OCI-LY3 (cell line): Measurements from ENCODE around the gene INTS2.

Source experiments
- H2AFZ ChIP-seq: fragments of 200-600, 300-600 bp; shearing (Covaris generic); 2 replicates; pipeline ENCODE4 v1.6.0; 2014; ENCODE audit warnings: antibody characterized with exemption, low read depth, low read length
- H3K27ac ChIP-seq: fragments of 200-600, 300-600 bp; sonication (generic); 2 replicates; pipeline ENCODE4 v1.5.1; 2014; ENCODE audit warnings: mild to moderate bottlenecking, low read length, moderate library complexity, mixed read lengths
- H3K27me3 ChIP-seq: fragments of 200-600, 300-600 bp; sonication (generic); 2 replicates; pipeline ENCODE4 v1.6.1; 2014; ENCODE audit warnings: low read depth, low read length, mixed read lengths
- H3K36me3 ChIP-seq: fragments of 200-600, 300-600 bp; sonication (generic); replicated peaks from 2 replicates; pipeline ENCODE3; 2014; ENCODE audit warnings: low read depth, low read length, mixed read lengths
- H3K4me1 ChIP-seq: fragments of 300-600, 200-600 bp; sonication (generic); 2 replicates; pipeline ENCODE4 v1.6.1; 2014; ENCODE audit warnings: low read length, mixed read lengths
- H3K4me2 ChIP-seq: fragments of 200-600, 300-600 bp; sonication (generic); 2 replicates; pipeline ENCODE4 v1.6.1; 2014; ENCODE audit warnings: low read length, mixed read lengths
- H3K4me3 ChIP-seq: fragments of 300-600, 200-600 bp; sonication (generic); 2 replicates; pipeline ENCODE4 v1.5.1; 2014; ENCODE audit warnings: antibody characterized with exemption, mild to moderate bottlenecking, low read length, moderate library complexity
- H3K79me2 ChIP-seq: fragments of 300-600, 200-600 bp; shearing (Covaris generic); 2 replicates; pipeline ENCODE4 v1.6.1; 2014; ENCODE audit warnings: mild to moderate bottlenecking, low read length, mixed read lengths
- H3K9ac ChIP-seq: fragments of 300-600, 200-600 bp; shearing (Covaris generic); 2 replicates; pipeline ENCODE4 v1.6.0; 2014; ENCODE audit warnings: mild to moderate bottlenecking, low read length, moderate library complexity
- H3K9me3 ChIP-seq: fragments of 200-600, 300-600 bp; shearing (Covaris generic); 2 replicates; pipeline ENCODE4 v1.6.1; 2014; ENCODE audit warnings: low read length, mixed read lengths; ENCODE audit not compliant: insufficient read depth
- H4K20me1 ChIP-seq: fragments of 200-600, 300-600 bp; sonication (generic); 2 replicates; pipeline ENCODE4 v1.6.1; 2016; ENCODE audit warnings: low read length, mixed read lengths; ENCODE audit not compliant: insufficient read depth
- EZH2phosphoT487 ChIP-seq: fragments of 200-600 bp; shearing (Covaris generic); IDR thresholded peaks from 2 replicates; pipeline ENCODE4 v1.6.1; 2018; ENCODE audit warnings: antibody characterized with exemption, mixed run types, low read depth
- TF ChIP-seq, protein P1 (sequence below): fragments of 200-600, 300-600 bp; sonication (generic); IDR thresholded peaks from 2 replicates; pipeline ENCODE4 v1.5.1; 2014; ENCODE audit warnings: antibody characterized with exemption, low read length, low read depth

INTS2 gene

DNA sequence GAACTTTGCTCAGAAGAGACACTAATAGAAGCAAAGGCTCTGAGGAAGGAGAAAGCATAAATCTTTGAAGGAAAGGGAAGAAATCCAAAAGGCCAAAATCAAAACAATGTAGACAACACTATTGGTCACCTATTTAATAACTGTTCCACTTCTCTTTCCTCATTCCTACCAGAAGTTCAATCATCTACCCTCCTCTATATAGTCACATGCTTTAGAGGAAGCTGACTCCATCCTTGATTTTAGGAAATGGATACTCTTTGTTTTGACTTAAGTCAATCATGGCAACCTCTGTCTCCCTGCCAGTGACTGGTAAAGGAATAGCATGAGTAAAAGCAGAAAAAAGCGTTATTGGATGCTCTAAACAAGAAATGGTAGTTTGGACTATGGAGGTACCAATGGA lies 71.7 kb downstream of the INTS2 start:
- H3K4me3 ChIP-seq: no peak overlapping the region
- TF ChIP-seq EZH2phosphoT487: no peak
- TF ChIP-seq, protein P1, sequence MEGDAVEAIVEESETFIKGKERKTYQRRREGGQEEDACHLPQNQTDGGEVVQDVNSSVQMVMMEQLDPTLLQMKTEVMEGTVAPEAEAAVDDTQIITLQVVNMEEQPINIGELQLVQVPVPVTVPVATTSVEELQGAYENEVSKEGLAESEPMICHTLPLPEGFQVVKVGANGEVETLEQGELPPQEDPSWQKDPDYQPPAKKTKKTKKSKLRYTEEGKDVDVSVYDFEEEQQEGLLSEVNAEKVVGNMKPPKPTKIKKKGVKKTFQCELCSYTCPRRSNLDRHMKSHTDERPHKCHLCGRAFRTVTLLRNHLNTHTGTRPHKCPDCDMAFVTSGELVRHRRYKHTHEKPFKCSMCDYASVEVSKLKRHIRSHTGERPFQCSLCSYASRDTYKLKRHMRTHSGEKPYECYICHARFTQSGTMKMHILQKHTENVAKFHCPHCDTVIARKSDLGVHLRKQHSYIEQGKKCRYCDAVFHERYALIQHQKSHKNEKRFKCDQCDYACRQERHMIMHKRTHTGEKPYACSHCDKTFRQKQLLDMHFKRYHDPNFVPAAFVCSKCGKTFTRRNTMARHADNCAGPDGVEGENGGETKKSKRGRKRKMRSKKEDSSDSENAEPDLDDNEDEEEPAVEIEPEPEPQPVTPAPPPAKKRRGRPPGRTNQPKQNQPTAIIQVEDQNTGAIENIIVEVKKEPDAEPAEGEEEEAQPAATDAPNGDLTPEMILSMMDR: no peak
- no peaks in the 10 kb centered on the region for H3K9me3 ChIP-seq
- no peak overlapping the region for H2AFZ ChIP-seq
- H3K4me1 ChIP-seq: no peaks in the 10 kb centered on the region
- no peaks in the 10 kb centered on the region for H3K27me3 ChIP-seq
- no peaks in the 10 kb centered on the region for H4K20me1 ChIP-seq
- H3K27ac ChIP-seq: no peak overlapping the region
- no peak overlapping the region for H3K9ac ChIP-seq
- no peak overlapping the region for H3K4me2 ChIP-seq
- H3K36me3 ChIP-seq: peaks cover 32% of the 10 kb centered on the region
- H3K79me2 ChIP-seq: no peaks in the 10 kb centered on the region

DNA sequence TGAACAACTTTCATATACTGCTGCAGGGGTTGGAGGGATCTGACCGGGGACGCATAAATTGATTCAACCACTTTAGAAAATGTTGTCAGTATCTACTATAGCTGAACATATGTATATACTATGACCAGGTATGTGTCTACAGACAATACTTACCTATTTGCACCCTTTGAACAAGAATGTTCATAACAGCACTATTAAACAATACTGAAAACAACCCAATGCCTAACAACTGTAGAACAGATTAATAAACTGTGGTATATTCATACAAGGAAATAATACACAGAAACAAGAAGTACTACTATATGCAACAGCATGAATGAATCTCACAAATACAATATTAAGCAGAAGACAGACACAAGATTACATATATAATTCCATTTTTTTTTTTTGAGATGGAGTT lies 74.9 kb downstream of the INTS2 start:
- Histone ChIP-seq H3K79me2 (no peaks in the 10 kb centered on the region), H3K27me3 (no peaks in the 10 kb centered on the region), H3K27ac (no peak overlapping the region), H3K4me3 (no peak overlapping the region), H3K4me1 (no peaks in the 10 kb centered on the region), H3K4me2 (no peak overlapping the region), H2AFZ (no peak overlapping the region), H3K36me3 (peaks cover 31% of the 10 kb centered on the region), H4K20me1 (no peaks in the 10 kb centered on the region), H3K9me3 (no peaks in the 10 kb centered on the region), H3K9ac (no peak overlapping the region)
- TF ChIP-seq, protein P1: no peak
- TF ChIP-seq EZH2phosphoT487: no peak

DNA sequence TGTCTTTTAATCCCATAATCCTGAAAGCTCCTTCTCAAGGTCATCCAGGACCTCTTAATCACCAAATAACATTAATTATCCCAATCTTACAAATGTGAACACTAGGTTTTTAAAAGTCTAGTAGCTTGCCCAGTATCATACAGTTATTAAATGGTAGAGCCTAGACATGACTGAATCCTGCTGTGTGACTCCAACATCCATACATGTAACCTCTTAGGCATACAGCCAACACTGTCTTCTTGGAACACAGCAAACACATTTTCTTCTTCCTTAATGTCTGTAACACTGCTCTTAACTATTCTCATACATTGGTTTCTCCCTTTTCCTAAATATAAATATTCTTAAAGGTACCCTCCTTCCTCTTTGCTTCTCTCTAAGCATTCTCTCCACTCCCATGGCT lies 78.1 kb downstream of the INTS2 start:
- H2AFZ ChIP-seq: no peak overlapping the region
- H3K4me2 ChIP-seq: no peak overlapping the region
- H3K9ac ChIP-seq: no peak overlapping the region
- no peaks in the 10 kb centered on the region for H3K27me3 ChIP-seq
- no peak overlapping the region for H3K27ac ChIP-seq
- H3K4me3 ChIP-seq: no peak overlapping the region
- no peaks in the 10 kb centered on the region for H4K20me1 ChIP-seq
- H3K4me1 ChIP-seq: no peaks in the 10 kb centered on the region
- peaks cover 31% of the 10 kb centered on the region for H3K36me3 ChIP-seq
- no peak for TF ChIP-seq EZH2phosphoT487
- TF ChIP-seq, protein P1: no peak
- H3K9me3 ChIP-seq: no peaks in the 10 kb centered on the region
- no peaks in the 10 kb centered on the region for H3K79me2 ChIP-seq

DNA sequence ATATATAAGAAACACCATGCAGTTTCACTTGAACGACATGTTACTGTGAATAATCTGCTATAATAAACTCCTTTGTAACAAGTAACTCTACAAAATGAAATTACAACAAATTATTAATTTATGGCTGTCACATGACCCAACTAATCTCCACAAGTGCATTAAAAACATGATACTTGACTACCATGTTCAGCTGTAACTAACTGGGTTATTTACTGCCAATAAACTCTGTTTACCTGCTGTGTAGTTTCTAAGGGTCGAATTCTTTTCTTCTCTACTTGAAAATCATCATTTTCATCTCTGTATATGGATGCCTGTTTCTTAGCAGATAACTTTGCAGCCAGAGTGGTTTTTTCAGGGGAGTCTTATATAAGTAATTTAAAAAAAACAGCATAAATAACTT lies 78.9 kb downstream of the INTS2 start:
- Histone ChIP-seq H3K4me3 (no peak overlapping the region), H3K9me3 (no peaks in the 10 kb centered on the region), H4K20me1 (no peaks in the 10 kb centered on the region), H3K4me2 (no peak overlapping the region), H3K4me1 (no peaks in the 10 kb centered on the region), H3K79me2 (no peaks in the 10 kb centered on the region), H2AFZ (no peak overlapping the region), H3K36me3 (peaks cover 33% of the 10 kb centered on the region), H3K27ac (no peak overlapping the region), H3K9ac (no peak overlapping the region), H3K27me3 (no peaks in the 10 kb centered on the region)
- TF ChIP-seq, protein P1: no peak
- TF ChIP-seq EZH2phosphoT487: no peak
